PC-9 (cell line): ENCODE measurements around the gene GTPBP8.

Source experiments
- CTCF ChIP-seq: fragments of 200-600 bp; sonication (generic); conservative IDR thresholded peaks from 2 replicates; pipeline ENCODE4 v1.6.1; 2017; ENCODE audit warnings: mixed run types, antibody characterized with exemption, mild to moderate bottlenecking, moderate library complexity
- EZH2 ChIP-seq: fragments of 200-600 bp; sonication (generic); IDR thresholded peaks from 2 replicates; pipeline ENCODE4 v1.8.0; 2017; ENCODE audit warnings: antibody characterized with exemption, low read depth

DNA sequence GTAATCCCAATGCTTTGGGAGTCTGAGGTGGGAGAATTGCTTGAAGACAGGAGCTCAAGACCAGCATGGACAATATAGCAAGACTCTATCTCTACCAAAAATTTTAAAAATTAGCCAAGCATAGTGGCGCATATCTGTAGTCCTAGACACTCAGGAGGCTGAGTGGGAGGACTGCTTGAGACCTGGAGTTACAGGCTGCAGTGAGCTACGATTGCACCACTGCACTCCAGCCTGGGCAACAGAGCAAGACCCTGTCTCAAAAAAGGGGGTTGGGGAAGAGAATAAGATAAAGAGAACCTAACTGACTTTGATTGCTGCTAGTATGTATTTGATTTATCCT, 16.6 kb upstream of the GTPBP8 start:
- TF ChIP-seq CTCF: no peak
- no peak for TF ChIP-seq EZH2
